M059J (cell line): Measurements from ENCODE around the gene GPANK1. TPM values are rescaled to one million over a fixed set of nuclear protein-coding genes. Genes with fewer than 3 reads are reported as not detected.

Source experiments
- DNase-seq: peaks from one replicate; pipeline ENCODE4 v3.0.0-alpha.2; 2012; ENCODE audit warnings: low read depth
- total RNA-seq: library from RNA; depleted of rRNA; stranded (reverse); fragments of >200 nt; shearing (Covaris generic); gene quantifications from 2 replicates; pipeline ENCODE4 v1.2.3, GENCODE V29; 2014

GPANK1 gene
- total RNA-seq, 1 experiment from 2014 or later, result 17.7 TPM

DNA sequence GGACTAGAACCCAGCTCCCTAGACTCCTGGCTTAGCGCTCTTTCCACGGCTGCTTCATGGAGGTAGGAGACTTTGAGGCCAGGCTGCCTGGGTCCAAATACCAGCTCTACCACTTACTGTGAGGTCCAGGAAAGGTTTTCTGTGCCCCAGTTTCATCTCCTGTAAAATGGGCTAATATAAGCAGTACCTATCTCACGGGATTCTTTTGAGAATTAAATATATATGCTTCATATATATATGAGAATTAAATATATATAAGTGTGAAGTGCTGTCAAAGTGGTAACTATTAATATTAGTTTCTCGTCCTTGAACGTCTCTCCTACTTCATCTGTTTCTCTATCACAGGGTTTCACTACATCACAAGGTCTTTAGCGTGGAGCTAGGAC, 26.3 kb upstream of the GPANK1 start:
- DNase-seq, result no peak

DNA sequence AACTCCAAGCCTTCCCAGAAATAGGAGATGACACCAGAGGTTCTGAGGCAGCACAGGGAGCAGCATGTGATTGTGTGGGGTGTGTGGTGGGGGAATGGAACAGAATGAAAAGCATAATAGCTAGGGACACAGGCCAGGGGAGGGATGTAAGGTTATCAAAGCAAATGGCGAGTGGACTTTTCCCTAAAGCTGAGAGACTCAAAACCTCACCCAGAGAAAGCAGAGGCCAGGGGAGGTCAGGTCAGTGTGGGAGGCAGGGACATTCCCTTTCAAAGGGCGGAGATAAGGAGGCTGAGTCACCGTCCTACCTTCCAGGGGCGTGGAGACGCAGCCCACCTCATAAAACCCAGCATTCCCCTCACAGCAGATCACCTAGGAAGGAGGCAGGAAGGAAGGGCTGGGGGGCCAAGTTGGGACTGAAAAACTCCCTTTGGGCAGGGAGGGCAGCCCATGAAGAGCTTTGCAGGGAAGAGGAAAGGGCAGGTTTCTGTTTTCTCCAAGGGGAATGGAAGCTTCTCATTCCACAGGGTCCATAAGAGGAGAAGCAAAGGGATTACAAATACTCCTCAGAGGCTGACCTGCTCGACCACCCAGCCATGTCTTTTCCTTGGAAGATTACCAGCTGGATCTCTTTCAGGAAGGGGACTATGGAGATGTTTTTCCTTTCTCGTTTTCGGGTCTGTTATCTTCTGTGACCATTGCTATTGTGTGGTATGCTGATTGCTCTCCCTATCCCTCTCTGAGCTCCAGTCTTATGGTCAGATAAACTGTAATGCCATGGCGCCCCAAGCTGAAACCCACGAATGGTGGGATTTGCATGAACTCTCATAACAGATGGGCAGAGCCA, 25.7 kb upstream of the GPANK1 start:
- DNase-seq, result no peak

DNA sequence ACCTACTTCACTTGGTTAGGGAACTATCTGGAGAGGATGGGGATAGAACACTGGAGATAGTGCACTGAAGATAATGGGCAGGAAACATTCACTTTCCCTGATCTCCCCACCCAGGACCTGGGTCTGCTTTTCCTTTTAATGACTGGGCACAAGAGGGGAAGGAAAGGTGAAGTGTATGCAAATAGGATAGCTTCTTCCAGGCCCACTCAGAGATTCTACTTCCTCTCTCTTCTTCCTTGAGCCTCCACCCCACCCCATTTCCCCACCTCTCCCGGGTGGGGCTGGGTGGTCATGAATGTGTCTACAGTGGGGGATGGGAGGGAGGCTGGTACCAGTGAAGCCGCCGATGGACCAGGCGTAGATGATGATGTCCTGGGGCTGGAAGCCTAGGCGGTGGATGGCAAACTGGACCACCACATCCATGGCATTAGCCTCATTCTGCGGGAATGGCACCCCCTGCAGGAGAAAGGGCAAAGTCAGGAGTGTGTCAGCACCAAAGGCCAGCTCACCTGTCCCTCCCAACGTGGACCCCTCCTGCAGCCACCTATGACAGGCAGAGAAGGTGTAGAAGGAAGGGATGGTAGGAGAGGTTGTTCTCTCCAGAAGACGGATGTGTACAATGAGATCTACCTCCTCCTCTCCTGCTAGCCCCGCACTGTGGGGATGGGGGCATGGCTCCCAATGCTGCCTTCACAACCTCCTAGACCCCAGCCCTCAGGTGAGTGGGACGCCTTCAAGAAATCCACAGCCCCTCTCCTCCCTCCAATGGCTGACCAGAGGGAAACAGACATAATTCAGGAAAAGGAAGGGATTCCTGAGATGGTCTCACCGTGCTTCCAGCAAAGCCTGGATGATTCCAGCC, 24.7 kb upstream of the GPANK1 start:
- DNase-seq, result no peak

- DNase-seq, result no peak
These were observed 23.3 kb upstream of the GPANK1 start for GRCh38 chr6:31687860-31688693.

DNA sequence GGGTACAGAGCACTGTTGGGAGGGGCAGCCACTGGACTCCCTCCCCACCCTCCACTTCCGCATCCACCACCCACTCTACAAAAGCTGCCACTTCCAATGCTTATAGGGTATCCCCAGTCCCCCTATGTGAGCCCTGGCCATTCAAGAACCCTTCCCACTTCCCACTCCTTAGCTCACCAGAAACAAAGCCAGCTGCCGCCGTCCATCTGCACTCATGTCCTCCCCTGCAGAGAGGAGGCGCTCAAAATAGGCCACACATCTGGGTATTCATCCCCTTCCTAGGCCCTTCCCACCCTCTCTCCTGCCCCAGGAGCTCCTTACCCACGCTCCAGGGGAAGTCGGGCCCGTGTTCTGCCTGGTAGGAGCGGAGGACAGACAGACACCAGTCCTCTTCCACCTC, 22.5 kb upstream of the GPANK1 start:
- no peak for DNase-seq

DNA sequence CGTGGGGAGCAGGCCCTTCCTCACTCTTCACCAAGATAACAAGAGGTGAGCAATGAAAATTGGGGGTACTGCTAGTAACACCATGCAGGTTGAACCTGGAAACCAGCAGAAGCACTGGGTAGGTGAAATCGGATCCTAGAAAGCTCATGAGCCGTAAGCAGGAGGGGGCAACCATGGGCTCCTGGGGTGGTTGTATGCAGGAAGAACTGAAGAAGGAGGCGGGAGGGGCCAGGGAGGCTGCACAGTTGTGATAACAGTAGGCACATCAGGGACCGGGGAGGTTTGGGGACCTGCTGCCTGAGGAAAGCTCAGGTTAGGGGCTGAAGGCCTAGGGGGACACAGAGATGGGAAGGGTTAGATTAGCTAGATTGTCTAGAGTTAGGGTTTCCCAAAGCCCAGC, 21.7 kb upstream of the GPANK1 start:
- DNase-seq, result no peak

- DNase-seq, result no peak
These were observed 18.8 kb upstream of the GPANK1 start for GRCh38 chr6:31683591-31683990.

- peak; percentile 67 for DNase-seq
These were observed 16.4 kb upstream of the GPANK1 start for GRCh38 chr6:31681135-31681671.

- peak; percentile 93 for DNase-seq
These were observed 15.7 kb upstream of the GPANK1 start, which contains the start of gene LY6G5C for GRCh38 chr6:31680226-31681134. Gene LY6G5C (minus strand): TSS chr6:31681067. CDS start chr6:31680373, 694 bp downstream.

DNA sequence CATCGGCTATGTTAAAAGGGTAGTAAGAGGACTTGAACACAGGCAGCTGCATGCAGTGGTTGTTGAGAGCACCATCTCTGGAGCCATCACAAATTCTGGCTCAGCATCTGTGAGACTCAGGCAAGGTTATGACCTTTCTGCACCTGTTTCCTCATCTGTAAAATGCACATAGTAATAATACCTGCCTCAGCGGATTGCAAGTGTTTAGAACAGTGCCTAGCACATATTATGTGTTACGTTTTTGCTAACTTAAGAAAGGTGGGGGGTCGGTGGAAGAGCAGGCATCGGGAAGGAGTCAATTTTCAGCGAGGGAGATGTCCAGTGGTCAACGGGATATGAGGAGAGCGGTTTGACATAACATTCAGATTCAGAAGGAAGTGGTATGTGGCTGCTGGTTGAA, 13.2 kb upstream of the GPANK1 start:
- no peak for DNase-seq

- no peak for DNase-seq
These were observed 12.1 kb upstream of the GPANK1 start for GRCh38 chr6:31676904-31677303.

DNA sequence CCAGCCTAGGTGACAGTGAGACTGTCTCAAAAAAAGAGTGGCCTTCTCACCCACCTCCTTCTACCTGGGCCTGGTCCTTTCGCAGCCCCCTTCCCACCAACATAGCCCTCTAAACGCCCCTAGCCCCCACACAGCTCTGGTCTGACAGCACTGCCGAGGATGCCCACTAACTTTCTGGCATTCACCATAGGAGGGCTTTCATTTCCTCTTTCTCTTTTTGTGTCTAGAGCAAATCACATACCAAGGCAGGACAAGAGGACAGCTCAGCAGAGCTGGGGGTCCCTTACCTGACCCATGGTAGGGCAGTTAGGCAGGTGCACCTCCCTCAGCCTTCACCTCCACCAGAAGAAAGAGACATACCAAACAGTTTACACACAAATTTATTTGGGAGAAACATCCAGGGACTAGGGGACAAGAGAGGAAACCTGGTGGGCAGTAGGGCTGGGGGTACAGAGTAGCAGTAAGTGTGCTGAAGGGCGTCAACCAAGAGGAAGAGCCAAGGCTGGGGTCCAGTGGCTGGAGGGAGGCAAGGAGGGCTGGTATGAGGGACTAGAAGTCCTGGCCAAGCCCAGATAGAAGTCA, 11.6 kb upstream of the GPANK1 start:
- no peak for DNase-seq

DNA sequence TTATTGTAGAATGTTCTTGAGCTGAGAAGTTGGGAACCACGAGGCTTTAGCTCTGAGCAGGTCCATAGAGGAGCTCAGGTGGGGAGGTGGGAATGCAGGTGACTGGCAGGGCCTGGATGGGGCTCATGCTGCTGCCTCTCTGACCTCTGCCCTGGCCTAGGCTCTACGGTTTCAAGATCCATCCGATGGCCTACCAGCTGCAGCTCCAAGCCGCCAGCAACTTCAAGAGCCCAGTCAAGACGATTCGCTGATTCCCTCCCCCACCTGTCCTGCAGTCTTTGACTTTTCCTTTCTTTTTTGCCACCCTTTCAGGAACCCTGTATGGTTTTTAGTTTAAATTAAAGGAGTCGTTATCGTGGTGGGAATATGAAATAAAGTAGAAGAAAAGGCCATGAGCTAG, 4.9 kb upstream of the GPANK1 start, which contains the start of gene LY6G5B:
Gene LY6G5B, plus strand, starts transcription at position 301 of the 400 bp plus-strand sequence. CDS start 975 bp downstream, outside the sequence.
- no peak for DNase-seq

GRCh38 chr6:31666337-31666965, 1.7 kb upstream of the GPANK1 start:
- DNase-seq, result peak; percentile 33

- peak; percentile 100 for DNase-seq
These were observed 922 bp upstream of the GPANK1 start, which contains the start of gene CSNK2B for GRCh38 chr6:31665501-31666336. Gene CSNK2B (plus strand): TSS chr6:31666080. CDS start chr6:31666832, 752 bp downstream.

- DNase-seq, result peak; percentile 95
These were observed 622 bp downstream of the GPANK1 start for GRCh38 chr6:31663961-31664789.
